Nasal cavity respiratory epithelium epithelial cell of viscerocranial mucosa (primary cell): ENCODE data around the gene CDH5. TPM values are rescaled to one million over a fixed set of nuclear protein-coding genes. Genes with fewer than 3 reads are reported as not detected.

Experiments
- total RNA-seq: library from RNA; depleted of rRNA; stranded (reverse); fragments of >200 nt; gene quantifications from 2 replicates; pipeline ENCODE4 v1.2.3, GENCODE V29; 2014

Gene CDH5
- under 0.01 TPM in 2 replicates for total RNA-seq

GRCh38 chr16:66366433-66367299 is at the start of gene CDH5:
Gene CDH5, plus strand, starts transcription at chr16:66366691. Its CDS starts 12,647 bp downstream, at chr16:66379338.

GRCh38 chr16:66427036-66427860 is 60.8 kb downstream of the CDH5 start, which contains the start of gene BEAN1:
Gene BEAN1, plus strand, starts transcription at chr16:66427295. Its CDS starts 10,382 bp downstream, at chr16:66437677.

Other genes with a start within 250 kb of the CDH5 start
- under 0.01 and 0.78 TPM in 2 replicates for gene BEAN1, start 60.6 kb downstream of the CDH5 start, total RNA-seq
- 16.4 and 36.4 TPM in 2 replicates for gene TK2, start 183.4 kb downstream of the CDH5 start, total RNA-seq
- 22.4 and 23.6 TPM in 2 replicates for gene CKLF, start 185.9 kb downstream of the CDH5 start, total RNA-seq
- 0.34 and 0.93 TPM in 2 replicates for gene CMTM1, start 199.7 kb downstream of the CDH5 start, total RNA-seq
- not detected in 2 replicates for gene CMTM2, start 212.8 kb downstream of the CDH5 start, total RNA-seq
- 1.4 and 9.4 TPM in 2 replicates for gene CMTM3, start 238.0 kb downstream of the CDH5 start, total RNA-seq